ENCODE results near the gene ATG101.
A peak's percentile ranks its signal among the peaks of the same experiment; 100 is the strongest.

ATG101 gene

DNA sequence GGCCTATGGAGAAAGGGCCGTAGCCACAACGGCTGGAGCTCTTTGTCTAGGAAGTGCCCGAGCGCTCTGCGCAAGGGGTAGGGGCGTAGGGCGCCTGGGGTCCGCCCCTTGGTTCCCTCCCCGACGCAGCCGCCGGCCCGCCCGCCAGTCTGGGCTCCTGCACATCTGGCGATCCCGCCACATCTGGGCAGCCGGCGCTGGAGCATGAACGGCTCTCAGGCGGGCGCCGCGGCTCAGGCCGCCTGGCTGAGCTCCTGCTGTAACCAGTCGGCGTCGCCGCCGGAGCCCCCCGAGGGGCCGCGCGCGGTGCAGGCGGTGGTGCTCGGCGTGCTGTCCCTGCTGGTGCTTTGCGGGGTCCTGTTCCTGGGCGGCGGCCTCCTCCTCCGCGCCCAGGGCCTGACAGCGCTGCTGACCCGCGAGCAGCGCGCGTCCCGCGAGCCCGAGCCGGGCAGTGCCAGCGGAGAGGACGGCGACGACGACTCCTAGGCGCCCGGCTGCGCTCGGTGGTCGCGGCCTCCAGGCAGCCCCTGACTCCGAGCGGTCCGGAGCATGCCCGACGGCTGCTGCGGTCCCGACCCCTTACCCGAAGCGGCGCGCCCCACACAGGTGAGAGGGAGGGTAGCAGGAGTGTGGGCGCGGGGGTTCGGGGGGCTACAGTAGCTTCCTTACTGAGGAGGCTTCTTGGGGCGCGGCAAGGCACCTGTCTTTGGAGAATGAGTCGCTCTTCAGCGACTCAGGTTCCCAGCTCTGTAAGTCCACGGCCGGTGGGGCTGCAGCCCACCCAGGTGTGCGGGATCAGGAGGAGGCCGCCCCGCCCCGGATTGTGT, 10.0 kb downstream of the ATG101 start, which contains the start of gene SMIM41:
SMIM41 (plus strand) TSS at position 129 of the 827 bp plus-strand sequence; CDS start at position 205, 76 bp downstream.
- Histone ChIP-seq H3K9me3 (ENCODE audit: control insufficient read depth, low read length) (no peaks in the 10 kb centered on the region), H3K4me3 (ENCODE audit: low read length) (no peak within 1 kb of the TSS), H3K36me3 (ENCODE audit: control insufficient read depth, insufficient read depth, low read length) (peaks cover 6% of the 10 kb centered on the region), H3K4me1 (ENCODE audit: control insufficient read depth, insufficient read depth, low read length) (peaks cover 27% of the 10 kb centered on the region), H3K27me3 (ENCODE audit: control insufficient read depth, insufficient read depth, low read length) (no peaks in the 10 kb centered on the region), H3K9ac (ENCODE audit: low read length) (peak within 1 kb of the TSS; percentile 39)

DNA sequence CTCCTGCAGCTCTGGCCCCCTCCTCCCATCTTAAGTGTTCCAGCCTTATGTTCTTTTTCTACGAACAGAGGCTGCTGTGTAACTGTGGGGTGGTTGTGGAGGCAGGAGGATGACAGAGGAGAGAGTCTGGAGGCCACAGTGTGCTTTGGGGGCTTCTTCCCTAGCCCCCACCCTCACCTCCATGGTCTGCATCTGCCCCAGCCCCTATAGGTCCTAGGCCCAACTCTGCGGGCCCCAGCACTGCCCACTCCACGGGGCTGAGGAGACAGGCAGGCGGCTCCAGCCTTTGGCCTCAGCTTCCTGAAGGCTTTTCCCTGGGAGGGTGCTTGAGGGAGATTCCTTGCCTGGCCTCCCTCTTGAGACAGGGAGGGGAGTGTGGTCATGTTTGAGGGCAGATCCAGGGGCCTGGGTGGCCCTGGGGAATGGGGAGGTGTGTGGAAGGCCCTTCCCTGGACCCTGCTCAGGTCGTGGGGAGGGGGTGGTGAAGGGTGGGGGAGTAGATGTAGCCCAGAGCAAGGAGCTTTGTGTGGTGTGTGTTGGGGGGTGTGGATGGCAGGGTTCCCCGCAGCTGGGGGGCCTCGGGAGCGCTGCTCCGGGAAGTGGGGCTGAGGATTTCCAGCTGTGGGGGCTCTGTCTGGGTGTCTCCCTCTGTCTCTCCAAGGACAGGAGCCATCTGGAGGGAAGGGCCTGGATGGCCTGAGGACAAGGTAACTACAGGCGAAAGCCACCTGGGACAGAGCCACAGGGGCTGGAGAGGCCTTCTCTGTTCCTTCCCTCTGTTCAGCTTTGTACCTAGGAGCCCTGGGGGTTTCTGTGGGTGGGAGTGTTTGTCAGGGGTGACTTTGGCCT, 10.8 kb downstream of the ATG101 start:
- no peak overlapping the region for H3K4me3 ChIP-seq (ENCODE audit: low read length)
- H3K4me1 ChIP-seq (ENCODE audit: control insufficient read depth, insufficient read depth, low read length): peaks cover 19% of the 10 kb centered on the region
- H3K27me3 ChIP-seq (ENCODE audit: control insufficient read depth, insufficient read depth, low read length): no peaks in the 10 kb centered on the region
- no peaks in the 10 kb centered on the region for H3K9me3 ChIP-seq (ENCODE audit: control insufficient read depth, low read length)
- peak overlapping the region; percentile 39 for H3K9ac ChIP-seq (ENCODE audit: low read length)
- peaks cover 6% of the 10 kb centered on the region for H3K36me3 ChIP-seq (ENCODE audit: control insufficient read depth, insufficient read depth, low read length)

DNA sequence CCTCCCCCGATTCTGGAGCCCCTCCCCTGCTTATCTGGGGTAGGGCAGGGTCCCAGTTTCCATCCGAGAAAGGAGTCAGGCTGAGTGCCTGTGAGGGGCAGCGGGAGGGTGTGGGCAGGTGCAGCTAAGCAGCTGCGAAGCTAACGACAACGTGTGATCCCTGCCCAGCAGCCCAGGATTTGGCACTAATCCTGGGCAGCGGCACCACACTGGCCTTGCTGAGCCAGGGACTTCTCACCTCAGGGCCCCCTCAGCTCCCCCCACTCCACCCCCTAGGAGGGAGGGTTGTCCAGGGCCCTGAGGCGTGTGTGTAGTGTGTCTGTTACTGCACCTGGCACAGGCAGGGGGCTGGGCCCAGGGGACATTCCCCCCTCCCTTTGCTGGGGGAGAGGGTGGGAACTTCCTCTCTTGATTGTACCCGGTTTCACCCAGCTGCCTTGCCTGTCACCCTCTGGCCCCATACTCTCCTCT, 11.5 kb downstream of the ATG101 start:
- H3K9ac ChIP-seq (ENCODE audit: low read length): peak overlapping the region; percentile 44
- H3K4me1 ChIP-seq (ENCODE audit: control insufficient read depth, insufficient read depth, low read length): peaks cover 18% of the 10 kb centered on the region
- H3K9me3 ChIP-seq (ENCODE audit: control insufficient read depth, low read length): no peaks in the 10 kb centered on the region
- H3K4me3 ChIP-seq (ENCODE audit: low read length): no peak overlapping the region
- peaks cover 6% of the 10 kb centered on the region for H3K36me3 ChIP-seq (ENCODE audit: control insufficient read depth, insufficient read depth, low read length)
- H3K27me3 ChIP-seq (ENCODE audit: control insufficient read depth, insufficient read depth, low read length): no peaks in the 10 kb centered on the region

DNA sequence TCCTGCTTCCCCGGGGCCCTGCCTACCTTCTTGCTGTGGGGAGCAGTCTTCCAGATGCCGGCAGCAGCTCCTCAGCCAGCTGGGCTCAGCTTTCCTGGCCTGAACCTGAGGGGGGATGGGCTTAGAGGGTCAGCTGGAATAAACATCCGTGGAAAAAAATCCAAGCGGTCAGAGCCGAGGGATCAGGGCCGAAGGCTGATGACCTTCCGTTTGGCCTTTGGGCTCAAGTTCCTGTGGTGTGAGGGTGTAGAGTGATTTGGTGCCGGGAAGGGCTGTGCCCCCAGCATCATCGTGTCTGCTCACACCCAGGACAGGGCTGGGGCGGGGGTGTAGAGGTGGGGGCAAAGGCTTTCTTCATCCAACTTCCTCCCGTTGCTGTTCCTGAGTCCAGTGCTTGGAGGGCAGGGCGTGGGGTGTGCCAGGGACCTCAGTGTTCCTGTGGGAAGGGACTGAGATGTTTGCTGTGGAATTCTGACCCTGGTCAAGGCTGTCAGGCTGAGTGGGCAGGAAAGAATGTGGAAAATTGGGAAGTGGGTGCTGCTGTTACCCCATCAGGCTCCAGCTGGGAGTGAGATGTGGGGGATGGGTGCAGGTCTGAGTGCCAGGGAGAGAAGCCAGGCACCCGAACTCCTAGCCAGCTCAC, 12.4 kb downstream of the ATG101 start:
- Histone ChIP-seq H3K4me3 (ENCODE audit: low read length) (no peak overlapping the region), H3K36me3 (ENCODE audit: control insufficient read depth, insufficient read depth, low read length) (peaks cover 6% of the 10 kb centered on the region), H3K9me3 (ENCODE audit: control insufficient read depth, low read length) (no peaks in the 10 kb centered on the region), H3K4me1 (ENCODE audit: control insufficient read depth, insufficient read depth, low read length) (peaks cover 18% of the 10 kb centered on the region), H3K27me3 (ENCODE audit: control insufficient read depth, insufficient read depth, low read length) (peaks cover 3% of the 10 kb centered on the region), H3K9ac (ENCODE audit: low read length) (peak overlapping the region; percentile 44)

DNA sequence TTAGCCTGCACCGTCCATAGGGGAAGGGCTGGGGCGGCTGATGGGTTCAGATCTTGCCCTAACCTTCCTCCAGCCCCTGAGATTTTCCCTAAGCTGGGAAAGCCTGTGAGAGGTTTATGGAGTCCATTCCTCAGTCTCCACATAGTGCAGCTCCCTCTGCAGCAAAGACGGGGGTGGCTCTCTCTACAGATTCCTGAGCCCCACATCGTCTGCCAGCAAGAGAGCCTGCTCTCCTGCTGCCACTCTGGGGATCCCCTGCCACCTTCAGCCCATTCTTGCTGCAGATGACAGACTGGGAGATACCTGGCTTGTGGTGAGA, 12.8 kb downstream of the ATG101 start:
- Histone ChIP-seq H3K9me3 (ENCODE audit: control insufficient read depth, low read length) (no peaks in the 10 kb centered on the region), H3K27me3 (ENCODE audit: control insufficient read depth, insufficient read depth, low read length) (peaks cover 3% of the 10 kb centered on the region), H3K4me3 (ENCODE audit: low read length) (no peak overlapping the region), H3K9ac (ENCODE audit: low read length) (no peak overlapping the region), H3K4me1 (ENCODE audit: control insufficient read depth, insufficient read depth, low read length) (peaks cover 18% of the 10 kb centered on the region), H3K36me3 (ENCODE audit: control insufficient read depth, insufficient read depth, low read length) (peaks cover 6% of the 10 kb centered on the region)

DNA sequence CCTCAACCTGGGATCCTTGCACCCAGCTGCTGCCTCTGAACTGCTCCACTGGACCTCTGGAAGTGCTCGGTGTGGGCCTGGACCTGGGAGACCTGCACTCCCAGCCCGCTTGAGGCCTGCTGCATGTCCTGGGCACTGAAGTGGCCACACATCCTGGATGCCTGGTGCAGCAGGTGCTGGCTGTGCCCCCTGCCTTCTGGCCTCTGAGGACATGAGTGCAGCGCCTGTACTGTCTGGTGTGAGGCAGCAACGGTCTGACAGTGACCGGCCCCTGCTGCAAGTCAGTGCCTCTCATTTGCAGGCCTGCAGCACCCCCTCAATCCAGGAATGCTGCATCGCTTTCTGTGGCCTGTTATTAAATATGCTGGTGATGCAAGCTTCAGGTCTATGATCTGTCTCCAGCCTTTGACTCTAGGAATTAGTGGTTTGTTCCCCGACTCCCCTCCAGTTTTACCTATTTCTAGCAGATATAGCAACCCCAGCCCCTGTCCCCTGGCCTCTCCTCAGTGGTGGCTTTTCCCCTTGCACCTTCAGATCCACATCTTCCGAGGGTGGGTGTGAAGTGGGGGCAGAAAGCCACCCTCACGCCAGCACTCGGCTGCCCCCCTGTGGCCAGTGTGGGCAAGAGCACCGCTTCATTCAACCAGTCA, 13.3 kb downstream of the ATG101 start:
- Histone ChIP-seq H3K9me3 (ENCODE audit: control insufficient read depth, low read length) (no peaks in the 10 kb centered on the region), H3K4me3 (ENCODE audit: low read length) (no peak overlapping the region), H3K36me3 (ENCODE audit: control insufficient read depth, insufficient read depth, low read length) (peaks cover 4% of the 10 kb centered on the region), H3K9ac (ENCODE audit: low read length) (no peak overlapping the region), H3K4me1 (ENCODE audit: control insufficient read depth, insufficient read depth, low read length) (peaks cover 18% of the 10 kb centered on the region), H3K27me3 (ENCODE audit: control insufficient read depth, insufficient read depth, low read length) (peaks cover 3% of the 10 kb centered on the region)

DNA sequence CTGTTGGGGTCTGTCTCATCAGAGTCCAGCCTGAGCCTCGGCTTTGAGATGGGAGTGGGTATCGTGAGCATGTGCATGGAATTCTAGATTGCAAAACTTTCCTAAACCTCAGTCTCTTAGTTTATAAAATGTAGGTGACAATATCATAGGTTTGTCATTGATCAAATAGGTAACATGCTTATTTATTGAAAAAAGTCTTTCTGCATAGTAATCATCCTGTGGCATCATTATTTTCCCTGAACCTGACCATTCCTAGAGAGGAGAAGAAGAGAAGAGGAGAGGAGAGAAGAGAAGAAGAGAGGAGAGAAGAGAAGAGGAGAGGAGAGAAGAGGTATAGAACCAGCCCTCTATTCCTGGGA, 13.8 kb downstream of the ATG101 start:
- Histone ChIP-seq H3K9me3 (ENCODE audit: control insufficient read depth, low read length) (no peaks in the 10 kb centered on the region), H3K36me3 (ENCODE audit: control insufficient read depth, insufficient read depth, low read length) (no peaks in the 10 kb centered on the region), H3K4me1 (ENCODE audit: control insufficient read depth, insufficient read depth, low read length) (peaks cover 18% of the 10 kb centered on the region), H3K9ac (ENCODE audit: low read length) (no peak overlapping the region), H3K27me3 (ENCODE audit: control insufficient read depth, insufficient read depth, low read length) (peaks cover 3% of the 10 kb centered on the region), H3K4me3 (ENCODE audit: low read length) (no peak overlapping the region)

DNA sequence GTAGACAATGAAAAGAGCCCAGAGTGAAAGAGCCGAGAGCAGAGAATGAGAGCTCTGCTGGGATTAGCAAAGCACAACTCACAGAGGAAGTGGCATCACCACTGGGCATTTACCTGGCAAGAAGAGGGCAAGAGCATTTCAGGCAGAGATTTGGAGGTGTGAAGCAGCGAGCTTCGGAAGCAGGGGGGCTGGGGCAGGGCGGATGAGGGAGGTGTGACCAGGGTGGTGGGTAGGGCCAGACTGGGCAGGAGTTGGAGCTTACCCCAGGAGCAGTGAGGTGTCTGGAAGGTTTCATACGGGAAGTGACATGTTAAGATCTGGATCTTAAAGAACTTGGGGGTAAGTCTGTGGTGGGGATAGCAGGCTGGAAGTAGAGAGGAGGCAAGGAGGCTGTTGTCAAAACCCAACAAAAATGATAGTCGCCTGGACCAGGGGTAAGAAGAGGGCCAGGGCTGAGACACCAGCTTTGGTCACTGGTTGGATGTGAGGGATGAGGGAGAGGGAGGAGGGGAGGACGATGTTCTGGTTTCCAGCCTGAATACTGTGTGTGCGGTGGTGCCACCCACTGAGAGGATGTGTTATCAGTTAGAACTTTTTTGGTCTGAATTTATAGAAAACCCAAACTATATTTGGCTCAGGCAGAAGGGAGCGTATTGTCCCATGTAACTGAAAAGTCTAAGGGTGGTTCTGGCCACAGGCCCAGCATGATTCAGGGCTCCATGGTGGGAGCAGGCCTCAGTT, 14.9 kb downstream of the ATG101 start:
- no peaks in the 10 kb centered on the region for H3K36me3 ChIP-seq (ENCODE audit: control insufficient read depth, insufficient read depth, low read length)
- H3K4me3 ChIP-seq (ENCODE audit: low read length): no peak overlapping the region
- no peaks in the 10 kb centered on the region for H3K9me3 ChIP-seq (ENCODE audit: control insufficient read depth, low read length)
- peaks cover 18% of the 10 kb centered on the region for H3K4me1 ChIP-seq (ENCODE audit: control insufficient read depth, insufficient read depth, low read length)
- H3K9ac ChIP-seq (ENCODE audit: low read length): no peak overlapping the region
- peaks cover 3% of the 10 kb centered on the region for H3K27me3 ChIP-seq (ENCODE audit: control insufficient read depth, insufficient read depth, low read length)

DNA sequence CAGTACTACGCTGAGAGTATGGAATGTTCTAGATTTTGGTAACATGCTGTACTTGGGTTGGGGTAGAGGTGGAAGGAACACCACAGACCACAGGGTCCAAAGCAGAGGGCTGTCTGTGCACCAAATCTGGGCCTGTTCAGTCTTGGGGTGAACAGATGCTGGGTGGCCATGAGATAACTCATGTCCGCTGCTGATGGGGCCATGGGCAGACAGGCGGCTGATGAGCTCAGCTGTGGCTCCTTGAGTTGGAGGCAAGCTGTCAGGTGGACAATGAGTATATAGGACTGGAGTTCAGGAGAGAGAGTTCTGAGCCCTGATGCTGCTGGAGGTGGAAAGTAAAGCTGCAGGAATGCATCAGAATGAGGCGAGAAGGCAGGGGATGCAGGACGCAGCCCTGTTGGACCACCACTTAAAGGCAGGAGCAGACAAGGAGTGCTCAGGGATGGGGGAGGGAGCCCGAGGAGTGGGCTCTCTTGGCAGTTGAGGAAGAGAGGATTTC, 16.0 kb downstream of the ATG101 start:
- Histone ChIP-seq H3K4me3 (ENCODE audit: low read length) (no peak overlapping the region), H3K4me1 (ENCODE audit: control insufficient read depth, insufficient read depth, low read length) (peaks cover 18% of the 10 kb centered on the region), H3K9ac (ENCODE audit: low read length) (no peak overlapping the region), H3K36me3 (ENCODE audit: control insufficient read depth, insufficient read depth, low read length) (no peaks in the 10 kb centered on the region), H3K9me3 (ENCODE audit: control insufficient read depth, low read length) (no peaks in the 10 kb centered on the region), H3K27me3 (ENCODE audit: control insufficient read depth, insufficient read depth, low read length) (peaks cover 3% of the 10 kb centered on the region)

DNA sequence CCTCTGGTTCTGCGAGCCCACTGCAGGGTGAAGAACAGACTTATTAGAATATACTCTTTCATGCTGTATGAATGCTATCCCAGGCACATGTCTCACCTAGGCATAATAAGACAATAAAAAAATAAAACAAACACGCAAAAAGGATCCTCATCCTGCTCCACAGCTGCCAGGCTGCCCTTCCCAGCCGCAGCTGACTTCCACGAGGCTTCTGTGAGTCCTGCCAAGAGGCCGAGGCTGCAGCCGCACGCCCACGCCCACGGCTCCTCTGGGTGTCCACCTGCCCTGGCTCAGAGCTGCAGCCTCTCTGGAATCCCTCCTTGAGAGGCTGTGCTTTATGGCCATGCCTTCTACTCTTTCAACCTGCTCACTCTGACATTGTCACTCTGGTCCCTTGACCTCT, 16.6 kb downstream of the ATG101 start:
- Histone ChIP-seq H3K9me3 (ENCODE audit: control insufficient read depth, low read length) (no peaks in the 10 kb centered on the region), H3K9ac (ENCODE audit: low read length) (no peak overlapping the region), H3K4me3 (ENCODE audit: low read length) (no peak overlapping the region), H3K36me3 (ENCODE audit: control insufficient read depth, insufficient read depth, low read length) (no peaks in the 10 kb centered on the region), H3K4me1 (ENCODE audit: control insufficient read depth, insufficient read depth, low read length) (peaks cover 14% of the 10 kb centered on the region), H3K27me3 (ENCODE audit: control insufficient read depth, insufficient read depth, low read length) (peaks cover 3% of the 10 kb centered on the region)

All from mucosa of stomach (tissue), 1 donor.